ENCODE results near the gene ZSCAN12. TPM values are rescaled to one million over a fixed set of nuclear protein-coding genes. Genes with fewer than 3 reads are reported as not detected.
A peak's percentile ranks its signal among the peaks of the same experiment; 100 is the strongest.

Gene ZSCAN12
- total RNA-seq, 1 donor from 2014 or later = 16.6 TPM

DNA sequence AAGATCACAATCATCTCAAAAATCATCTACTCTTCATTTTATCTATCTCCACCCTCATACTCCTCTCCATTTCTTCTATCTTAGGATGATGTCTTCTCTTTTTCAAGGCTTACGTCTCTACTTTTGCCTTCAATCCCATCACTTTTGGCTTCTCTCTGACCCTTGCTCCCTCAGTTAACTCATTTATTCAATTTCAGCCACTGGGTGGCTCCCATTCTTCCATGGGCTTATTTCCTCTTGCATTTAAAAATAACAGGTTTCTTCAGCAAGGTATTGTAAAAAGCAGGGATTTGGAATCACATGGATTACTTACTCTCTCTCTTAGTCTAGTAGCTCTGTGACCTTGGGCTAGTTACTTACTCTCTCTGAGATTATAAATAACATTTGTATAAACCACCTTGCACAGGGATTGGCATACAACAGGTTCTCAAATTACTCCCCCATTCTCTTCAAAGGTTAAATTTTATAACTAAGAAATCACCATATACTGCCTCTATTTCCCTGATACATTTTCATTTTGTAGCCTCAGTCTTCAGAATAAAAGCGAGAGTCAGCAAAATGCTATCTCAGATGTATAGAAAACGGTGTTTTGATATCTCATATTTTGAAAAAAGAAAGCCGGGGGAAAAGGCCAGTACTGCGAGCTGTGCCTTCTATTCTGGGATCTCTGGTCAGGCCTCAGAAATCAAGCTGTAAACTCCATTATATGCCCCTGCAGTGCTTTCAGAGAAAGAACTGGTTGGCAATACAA, 5.5 kb downstream of the ZSCAN12 start:
- peaks cover 33% of the 10 kb centered on the region for H3K36me3 Mint-ChIP-seq (ENCODE audit: low read depth)

GRCh38 chr6:28390688-28391087, 8.9 kb downstream of the ZSCAN12 start:
- Mint-ChIP-seq H3K36me3 (ENCODE audit: low read depth) (peaks cover 37% of the 10 kb centered on the region), H3K4me3 (no peak overlapping the region), H3K9me3 (no peaks in the 10 kb centered on the region), H3K27me3 (ENCODE audit: low read depth) (no peaks in the 10 kb centered on the region), H3K27ac (ENCODE audit: unreplicated experiment) (no peak overlapping the region), H3K4me1 (peaks cover 24% of the 10 kb centered on the region)
- no peak for DNase-seq (ENCODE audit: low read depth, low spot score)
- no peak for TF ChIP-seq CTCF (conservative IDR thresholded peaks at IDR 0.05)

More for the DNA sequence above, 5.5 kb downstream of the ZSCAN12 start:
- TF ChIP-seq CTCF (conservative IDR thresholded peaks at IDR 0.05) = peak; percentile 52
- no peaks in the 10 kb centered on the region for H3K27me3 Mint-ChIP-seq (ENCODE audit: low read depth)
- peaks cover 47% of the 10 kb centered on the region for H3K4me1 Mint-ChIP-seq
- no peaks in the 10 kb centered on the region for H3K9me3 Mint-ChIP-seq
- no peak overlapping the region for H3K4me3 Mint-ChIP-seq
- no peak for DNase-seq (ENCODE audit: low read depth, low spot score)
- no peak overlapping the region for H3K27ac Mint-ChIP-seq (ENCODE audit: unreplicated experiment)

GRCh38 chr6:28384143-28384533, 15.4 kb downstream of the ZSCAN12 start:
- Mint-ChIP-seq H3K4me1 (peaks cover 30% of the 10 kb centered on the region), H3K9me3 (no peaks in the 10 kb centered on the region), H3K36me3 (ENCODE audit: low read depth) (peaks cover 45% of the 10 kb centered on the region), H3K27ac (ENCODE audit: unreplicated experiment) (no peak overlapping the region), H3K27me3 (ENCODE audit: low read depth) (no peaks in the 10 kb centered on the region), H3K4me3 (no peak overlapping the region)
- no peak for DNase-seq (ENCODE audit: low read depth, low spot score)
- TF ChIP-seq CTCF (conservative IDR thresholded peaks at IDR 0.05) = no peak

GRCh38 chr6:28383235-28384142, 16.1 kb downstream of the ZSCAN12 start:
- peak overlapping the region; percentile 87 for H3K4me3 Mint-ChIP-seq
- peaks cover 28% of the 10 kb centered on the region for H3K4me1 Mint-ChIP-seq
- TF ChIP-seq CTCF (conservative IDR thresholded peaks at IDR 0.05) = peak; percentile 71

DNA sequence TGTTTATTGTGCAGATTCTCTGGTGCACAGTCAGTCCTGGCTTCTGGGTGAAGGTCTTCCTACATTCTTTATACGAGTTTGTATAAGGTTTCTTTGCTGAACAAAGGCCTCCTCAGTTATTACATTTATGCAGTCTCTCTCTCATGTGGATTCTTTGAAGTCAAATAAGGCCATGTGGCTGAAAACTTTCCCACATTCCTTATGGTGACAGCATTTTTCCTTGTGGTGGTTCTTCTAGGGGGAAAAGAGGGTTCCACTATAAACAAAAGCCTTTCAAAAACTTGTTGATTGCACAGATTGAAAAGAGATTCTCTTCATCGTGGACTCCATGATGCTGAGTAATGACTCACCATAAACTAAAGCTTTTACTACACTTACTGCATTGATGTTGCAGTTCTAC, 19.2 kb downstream of the ZSCAN12 start:
- H3K4me1 Mint-ChIP-seq = peaks cover 25% of the 10 kb centered on the region
- no peak overlapping the region for H3K27ac Mint-ChIP-seq (ENCODE audit: unreplicated experiment)
- TF ChIP-seq CTCF (conservative IDR thresholded peaks at IDR 0.05) = no peak
- H3K27me3 Mint-ChIP-seq (ENCODE audit: low read depth) = no peaks in the 10 kb centered on the region
- no peak overlapping the region for H3K4me3 Mint-ChIP-seq
- peaks cover 45% of the 10 kb centered on the region for H3K36me3 Mint-ChIP-seq (ENCODE audit: low read depth)
- H3K9me3 Mint-ChIP-seq = no peaks in the 10 kb centered on the region
- no peak for DNase-seq (ENCODE audit: low read depth, low spot score)

More at GRCh38 chr6:28383235-28384142, 16.1 kb downstream of the ZSCAN12 start:
- H3K9me3 Mint-ChIP-seq = no peaks in the 10 kb centered on the region
- peak; percentile 58 for DNase-seq (ENCODE audit: low read depth, low spot score)
- H3K27ac Mint-ChIP-seq (ENCODE audit: unreplicated experiment) = peak overlapping the region; percentile 96
- no peaks in the 10 kb centered on the region for H3K27me3 Mint-ChIP-seq (ENCODE audit: low read depth)
- peaks cover 44% of the 10 kb centered on the region for H3K36me3 Mint-ChIP-seq (ENCODE audit: low read depth)

Measured in neural crest cell (in vitro differentiated cells).